Aorta (tissue), 5 donors: Measurements from ENCODE around the gene IGF2R. TPM values are rescaled to one million over a fixed set of nuclear protein-coding genes. Genes with fewer than 3 reads are reported as not detected.
A peak's percentile ranks its signal among the peaks of the same experiment; 100 is the strongest.

Experiments
- ATAC-seq: fragments of 200-7000 bp; cut with Tn5 transposase; one replicate; pipeline ENCODE4 v1.9.1; 2022; ENCODE audit warnings: moderate library complexity; ENCODE audit not compliant: low FRiP score
- DNase-seq, 2 donors: peaks; one replicate each; pipeline ENCODE4 v3.0.0-alpha.2; 2020
- H3K27ac ChIP-seq, 2 donors: one replicate each; pipeline ENCODE4 v1.5.1; 2013; ENCODE audit warnings: low read length in 2 of 2, mild to moderate bottlenecking in 2 of 2, moderate library complexity in 2 of 2, control low read depth in 1 of 2, inconsistent platforms in 1 of 2, low read depth in 1 of 2
- H3K27me3 ChIP-seq, 2 donors: one replicate each; pipeline ENCODE4 v1.6.1; 2013; ENCODE audit warnings: control low read depth in 1 of 2, low read length in 1 of 2, mild to moderate bottlenecking in 1 of 2, moderate library complexity in 1 of 2; ENCODE audit not compliant: insufficient read depth in 2 of 2, control insufficient read depth in 1 of 2
- H3K36me3 ChIP-seq, 2 donors: one replicate each; pipeline ENCODE4 v1.6.1; 2013; ENCODE audit warnings: control low read depth in 1 of 2, low read length in 1 of 2, mild to moderate bottlenecking in 1 of 2; ENCODE audit not compliant: insufficient read depth in 2 of 2, control insufficient read depth in 1 of 2
- H3K4me1 ChIP-seq, 2 donors: one replicate each; pipeline ENCODE4 v1.6.1; 2013; ENCODE audit warnings: low read length in 2 of 2, control low read depth in 1 of 2, mild to moderate bottlenecking in 1 of 2, moderate library complexity in 1 of 2; ENCODE audit not compliant: insufficient read depth in 2 of 2, control insufficient read depth in 1 of 2
- H3K4me3 ChIP-seq, 2 donors: one replicate each; pipeline ENCODE4 v1.5.1; 2013; ENCODE audit warnings: low read length in 2 of 2, control low read depth in 1 of 2, mild to moderate bottlenecking in 1 of 2
- H3K9me3 ChIP-seq: one replicate; pipeline ENCODE4 v1.6.1; 2013; ENCODE audit warnings: mild to moderate bottlenecking, low read length; ENCODE audit not compliant: control insufficient read depth
- WGBS, 2 donors: extraction: QIAGEN DNeasy Blood & Tissue Kit; methylation state at CpG; one replicate each; pipeline ENCODE4 v1.1.7; 2013; 5-methylcytosine and 5-hydroxymethylcytosine counted together
- intact Hi-C, 2 donors: fragments of 100-400 bp; cut with DNase I; formaldehyde crosslinking; loops; one replicate each; pipeline versions ENCODE4 v1.14.2 to v1.15.0; 2022
- polyA plus RNA-seq, 2 donors: library from polyadenylated mRNA; stranded (reverse); fragments of 200-250 nt; gene quantifications; one replicate each; pipeline ENCODE4 v1.2.3, GENCODE V29; 2013
- total RNA-seq, 2 donors: library from RNA; stranded (reverse); fragmentation: NEBNext Ultra II Directional; extraction: Animal tissue kit (Norgen Biotek cat#: 25700); gene quantifications; one replicate each; pipeline ENCODE4 v1.2.1, GENCODE V29; 2021
- donor health status: healthy with polysubstance abuse.
- donor health status: Bipolar disorder and iron deficiency.
- donor health status: DM: no; HTN: no; CAD: no.
- donor health status: DM: no; HTN: no; CAD: no.
- donor health status: DM: yes; HTN: yes; CAD: no.

IGF2R gene
- total and polyA plus RNA-seq, 4 donors, result 5.8 to 82.0 (median 54.6) TPM

DNA sequence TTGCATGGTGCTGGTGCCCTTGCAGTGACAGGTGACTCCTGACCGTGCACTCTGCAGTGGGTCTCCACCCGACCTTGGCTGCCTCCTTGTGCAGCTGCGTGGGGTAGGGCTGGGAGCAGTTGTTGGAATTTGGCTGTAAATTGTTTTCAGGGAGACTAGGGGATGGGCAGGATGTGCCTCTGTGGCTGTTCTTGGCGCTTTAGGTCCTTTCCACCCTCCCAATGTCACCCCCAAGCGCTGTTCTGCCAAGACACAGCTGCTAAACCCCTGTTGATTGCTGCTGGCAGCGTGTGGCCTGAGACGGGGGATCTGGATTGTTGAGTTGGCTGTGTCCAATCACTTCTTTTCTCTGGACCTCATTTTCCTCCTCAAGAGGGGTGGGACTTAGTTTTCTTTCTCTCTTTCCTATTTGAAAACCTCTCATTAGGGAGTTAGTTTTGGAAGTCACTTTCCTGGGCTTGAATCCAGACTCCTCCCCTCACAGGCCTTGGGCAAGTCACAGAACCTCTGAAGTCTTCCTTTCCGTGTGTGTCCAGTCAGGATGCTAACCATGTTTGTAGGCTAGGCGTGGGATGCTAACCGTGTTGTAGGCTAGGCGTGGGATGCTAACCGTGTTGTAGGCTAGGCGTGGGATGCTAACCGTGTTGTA, 8.5 kb downstream of the IGF2R start:
- no peaks in the 10 kb centered on the region for H3K36me3 ChIP-seq
- intact Hi-C loops, result no loop called here

DNA sequence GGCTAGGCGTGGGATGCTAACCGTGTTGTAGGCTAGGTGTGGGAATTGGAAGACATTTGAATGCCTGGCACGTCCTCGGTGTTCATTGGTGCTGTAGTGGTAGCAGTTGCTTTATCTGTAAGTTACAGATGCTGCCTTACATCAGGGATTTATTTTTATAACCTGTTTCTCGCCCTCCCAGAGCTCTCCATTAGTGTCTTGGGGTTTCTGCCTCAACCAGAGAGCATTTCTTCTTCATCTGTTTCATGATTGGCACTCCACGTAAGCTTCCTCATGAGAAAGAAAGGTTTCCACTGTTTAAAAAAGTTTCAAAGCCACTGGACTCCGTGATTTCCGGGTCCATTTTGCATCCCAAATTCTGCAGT, 9.0 kb downstream of the IGF2R start:
- Histone ChIP-seq H3K9me3 (no peaks in the 10 kb centered on the region), H3K27me3 (no peaks in the 10 kb centered on the region), H3K36me3 (no peaks in the 10 kb centered on the region), H3K4me1 (peaks cover 0 to 10% of the 10 kb centered on the region in 2 donors), H3K4me3 (no peak overlapping the region), H3K27ac (no peak overlapping the region)
- intact Hi-C loops, result no loop called here
- 74 to 83% methylated on average over 8 of the region's 8 CpGs for WGBS, 2 donors
- DNase-seq, result no peak
- no peak for ATAC-seq

More for the DNA sequence above, 8.5 kb downstream of the IGF2R start:
- Histone ChIP-seq H3K9me3 (no peaks in the 10 kb centered on the region), H3K27ac (peak overlapping the region in 1 of 2 donors; percentile 32), H3K4me1 (peaks cover 0 to 10% of the 10 kb centered on the region in 2 donors), H3K4me3 (no peak overlapping the region), H3K27me3 (no peaks in the 10 kb centered on the region)
- ATAC-seq, result peak; percentile 46
- 53% methylated on average over 14 of the region's 14 CpGs for WGBS, 2 donors
- DNase-seq, result no peak

DNA sequence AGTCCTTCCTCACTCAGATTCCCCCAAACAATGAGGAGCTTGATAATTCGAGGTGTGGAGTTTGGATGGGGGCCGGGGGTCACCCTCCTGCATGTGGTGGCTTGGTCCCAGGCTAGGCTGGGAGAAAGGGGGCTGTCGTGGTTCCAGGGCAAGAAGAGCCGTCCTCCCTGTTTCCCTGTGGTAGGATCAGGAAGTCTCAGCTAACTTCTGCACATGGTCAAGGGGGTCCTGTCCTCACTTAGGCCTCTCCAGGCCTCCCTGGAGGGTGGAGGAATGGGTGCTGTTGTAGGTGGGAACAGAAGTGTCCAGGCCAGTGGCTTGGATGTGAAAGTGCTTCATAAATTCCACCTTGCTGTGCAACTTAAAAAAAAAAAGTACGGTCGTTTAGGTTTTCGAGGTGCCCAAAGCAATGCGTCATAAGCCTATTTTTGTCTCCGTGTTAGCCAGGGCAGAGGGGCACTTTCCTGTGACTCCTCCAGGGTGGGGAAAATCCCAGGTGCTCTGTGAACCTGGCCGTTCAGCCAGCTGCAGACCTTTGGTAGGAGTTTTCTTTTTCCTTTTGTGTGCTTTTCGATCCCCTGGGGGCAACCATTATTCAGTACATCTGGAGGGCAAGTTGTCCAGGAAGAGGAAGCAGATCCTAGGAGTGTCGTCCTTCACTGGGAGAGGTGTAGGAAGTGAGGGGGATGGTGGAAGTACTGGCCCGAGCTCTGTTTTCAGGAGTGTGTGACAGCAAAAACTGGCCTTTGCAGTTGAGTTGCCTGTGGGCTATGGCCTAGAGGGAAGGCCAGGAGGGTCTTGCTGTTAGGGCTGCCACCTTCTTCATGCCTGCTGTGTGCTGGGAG, 9.6 kb downstream of the IGF2R start:
- Histone ChIP-seq H3K27ac (peak overlapping the region in 1 of 2 donors; percentile 15), H3K4me1 (peaks cover 0 to 10% of the 10 kb centered on the region in 2 donors), H3K9me3 (no peaks in the 10 kb centered on the region), H3K4me3 (no peak overlapping the region), H3K27me3 (no peaks in the 10 kb centered on the region), H3K36me3 (no peaks in the 10 kb centered on the region)
- 59 to 66% methylated on average over 13 of the region's 13 CpGs for WGBS, 2 donors
- no peak for ATAC-seq
- intact Hi-C loops, result no loop called here
- no peak for DNase-seq

DNA sequence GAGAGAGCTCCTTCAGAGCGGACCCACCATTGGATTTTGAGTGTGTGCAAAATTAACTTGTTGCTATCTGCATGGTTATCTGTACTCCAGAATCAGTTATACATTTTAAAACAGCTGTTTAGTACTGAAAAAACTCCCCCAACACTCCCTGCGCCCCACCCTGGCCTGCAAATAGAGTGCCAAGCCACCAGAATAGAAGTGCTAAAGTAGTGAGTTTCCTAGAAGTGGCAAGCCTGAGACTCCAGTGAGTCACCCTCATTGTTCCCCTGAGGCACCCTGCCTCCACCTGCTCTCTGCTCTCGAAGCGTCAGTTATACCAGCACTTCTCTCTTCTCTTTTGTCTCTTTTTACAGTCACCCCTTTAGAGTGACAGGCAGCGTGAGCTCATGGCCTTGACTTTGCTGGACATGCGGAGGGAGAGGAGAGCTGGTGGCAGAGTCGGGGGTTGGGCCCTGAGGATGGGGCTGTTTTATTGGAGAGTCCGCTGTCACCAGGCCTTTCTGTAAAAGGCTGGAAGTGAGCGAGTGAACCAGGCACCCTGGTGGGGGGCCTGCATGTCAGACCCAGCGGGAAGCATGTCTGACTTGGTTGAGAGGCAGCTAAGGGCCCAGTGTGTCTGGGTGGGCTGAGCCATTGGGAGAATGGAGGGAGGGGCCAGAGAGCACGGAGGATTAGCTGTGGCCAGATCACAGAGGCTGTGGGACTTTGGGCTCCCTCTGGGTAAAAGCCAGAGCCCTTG, 10.4 kb downstream of the IGF2R start:
- H3K36me3 ChIP-seq, result no peaks in the 10 kb centered on the region
- DNase-seq (peak; percentile 68 to 82), ATAC-seq (peak; percentile 62)
- intact Hi-C loops, result no loop called here
- WGBS, 2 donors, result 71% methylated on average over 11 of the region's 11 CpGs
- H3K4me3 ChIP-seq, result no peak overlapping the region
- no peaks in the 10 kb centered on the region for H3K27me3 ChIP-seq
- H3K27ac ChIP-seq, result no peak overlapping the region
- no peaks in the 10 kb centered on the region for H3K9me3 ChIP-seq
- peaks cover 0 to 10% of the 10 kb centered on the region in 2 donors for H3K4me1 ChIP-seq

DNA sequence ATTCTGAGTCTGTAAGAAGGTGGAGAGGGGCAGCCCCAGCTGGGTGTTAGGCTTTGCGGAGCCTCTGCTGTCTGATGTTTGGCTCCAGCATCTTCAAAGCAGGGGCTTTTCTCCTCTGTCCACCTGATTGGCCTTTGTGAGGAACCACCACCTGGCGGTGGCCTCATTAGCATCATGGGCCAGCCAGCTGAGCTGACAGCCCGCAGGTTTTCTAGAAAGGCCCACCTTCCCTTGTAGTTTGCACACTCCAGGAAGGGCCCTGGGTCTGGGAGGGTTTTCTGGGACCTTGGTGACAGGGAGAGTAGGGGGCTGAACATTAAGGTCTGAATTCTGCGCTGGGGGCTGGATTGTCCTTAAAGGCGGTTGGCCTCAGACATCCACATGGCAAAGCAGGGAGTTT, 11.6 kb downstream of the IGF2R start:
- WGBS, 2 donors, result 88 to 100% methylated on average over 5 of the region's 5 CpGs

DNA sequence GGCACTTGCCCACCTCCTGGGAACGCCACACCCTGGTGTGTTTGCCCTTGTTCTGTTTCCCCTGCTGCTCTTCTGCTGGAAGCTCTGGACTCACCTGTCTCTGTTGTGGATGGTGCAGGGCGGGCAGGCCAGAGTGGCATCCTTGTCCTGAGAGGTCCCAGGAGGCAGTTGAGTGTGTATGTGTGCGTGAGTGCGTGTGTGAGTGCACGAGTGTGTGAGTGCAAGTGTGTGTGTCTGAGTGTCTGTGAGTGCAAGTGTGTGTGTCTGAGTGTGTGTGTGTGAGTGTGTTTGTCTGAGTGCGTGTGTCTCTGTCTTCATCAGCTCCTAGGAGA, 12.2 kb downstream of the IGF2R start:
- no peak for ATAC-seq
- Histone ChIP-seq H3K4me1 (peaks cover 0 to 10% of the 10 kb centered on the region in 2 donors), H3K4me3 (no peak overlapping the region), H3K36me3 (no peaks in the 10 kb centered on the region), H3K27me3 (no peaks in the 10 kb centered on the region), H3K27ac (no peak overlapping the region), H3K9me3 (no peaks in the 10 kb centered on the region)
- DNase-seq, result no peak
- WGBS, 2 donors, result 91% methylated on average over 6 of the region's 6 CpGs
- intact Hi-C loops, result no loop called here

More for the DNA sequence above, 11.6 kb downstream of the IGF2R start:
- Histone ChIP-seq H3K4me3 (no peak overlapping the region), H3K36me3 (no peaks in the 10 kb centered on the region), H3K27me3 (no peaks in the 10 kb centered on the region), H3K4me1 (peaks cover 0 to 10% of the 10 kb centered on the region in 2 donors), H3K27ac (no peak overlapping the region), H3K9me3 (no peaks in the 10 kb centered on the region)
- intact Hi-C loops, result no loop called here
- DNase-seq (no peak), ATAC-seq (no peak)

DNA sequence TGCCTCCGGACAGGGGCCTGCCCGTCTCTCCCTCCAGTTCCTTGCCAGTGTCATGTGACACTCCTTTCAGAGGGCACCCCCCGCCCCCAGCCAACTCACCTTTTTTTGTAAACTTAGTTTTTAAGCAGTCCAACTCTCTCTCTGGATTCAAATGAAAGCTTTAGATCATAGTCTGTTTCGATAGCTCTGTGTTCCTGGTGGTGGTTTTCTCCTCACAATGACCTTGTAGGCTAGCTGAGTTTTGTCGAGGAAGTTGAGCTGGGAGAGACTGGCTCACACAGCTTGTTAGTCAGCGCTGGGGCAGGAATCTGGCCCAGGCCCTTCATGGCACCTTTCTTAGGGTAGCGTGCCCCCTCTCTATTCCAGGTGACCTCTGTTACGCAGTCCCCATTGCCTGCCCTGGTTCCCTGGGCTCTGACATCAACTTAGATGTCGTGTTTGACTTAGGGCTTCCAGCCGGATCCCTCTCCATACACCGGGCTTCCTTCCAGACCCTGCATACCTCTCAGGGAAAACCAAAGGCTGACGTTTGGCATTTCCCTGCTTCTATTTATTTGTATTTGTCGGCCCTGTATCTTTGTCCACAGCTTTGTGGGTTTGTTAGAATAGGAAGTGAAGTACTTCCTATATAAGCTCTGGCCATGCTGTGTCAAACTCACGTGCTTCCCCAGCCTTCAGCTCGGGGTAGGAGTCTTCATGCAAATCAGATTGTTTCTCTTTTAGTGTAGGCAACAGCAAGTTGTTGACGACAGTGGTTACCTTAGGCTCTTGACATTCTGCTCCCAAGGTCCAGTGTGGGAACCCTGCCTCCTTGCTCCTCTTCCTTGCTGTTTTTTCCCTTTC, 12.7 kb downstream of the IGF2R start:
- Histone ChIP-seq H3K4me3 (no peak overlapping the region), H3K9me3 (no peaks in the 10 kb centered on the region), H3K27ac (peak overlapping the region in 1 of 2 donors; percentile 19), H3K4me1 (peaks cover 0 to 10% of the 10 kb centered on the region in 2 donors), H3K27me3 (no peaks in the 10 kb centered on the region), H3K36me3 (no peaks in the 10 kb centered on the region)
- intact Hi-C loops, result no loop called here
- 31 to 38% methylated on average over 16 of the region's 16 CpGs for WGBS, 2 donors
- ATAC-seq, result peak; percentile 55
- DNase-seq, result peak in 1 of 2 donors; percentile 84
